Liver (tissue), 9 donors: Measurements from ENCODE around the gene PIGO. TPM values are rescaled to one million over a fixed set of nuclear protein-coding genes. Genes with fewer than 3 reads are reported as not detected.

ENCODE experiments used
- DNase-seq: peaks from one replicate; pipeline ENCODE4 v3.0.0-alpha.2; 2017; ENCODE audit warnings: low spot score
- H3K27ac ChIP-seq, 2 donors: one replicate each; pipeline ENCODE4 v1.7.0; 2013; ENCODE audit warnings: inconsistent platforms in 2 of 2, low read length in 2 of 2, control low read depth in 1 of 2, low read depth in 1 of 2, mild to moderate bottlenecking in 1 of 2
- H3K27me3 ChIP-seq, 4 donors: one replicate each; pipeline versions ENCODE4 v1.6.1 to v1.7.0; 2013; ENCODE audit warnings: low read length in 3 of 4, inconsistent platforms in 1 of 4, mild to moderate bottlenecking in 1 of 4, moderate library complexity in 1 of 4; ENCODE audit not compliant: control insufficient read depth in 4 of 4, insufficient read depth in 4 of 4
- H3K36me3 ChIP-seq, 4 donors: one replicate each; pipeline versions ENCODE4 v1.6.1 to v1.7.0; 2013; ENCODE audit warnings: low read length in 3 of 4, mild to moderate bottlenecking in 3 of 4, low read depth in 1 of 4, moderate library complexity in 1 of 4; ENCODE audit not compliant: control insufficient read depth in 4 of 4, insufficient read depth in 3 of 4
- H3K4me1 ChIP-seq, 4 donors: one replicate each; pipeline versions ENCODE4 v1.6.1 to v1.7.0; 2013; ENCODE audit warnings: low read length in 3 of 4, mild to moderate bottlenecking in 3 of 4, moderate library complexity in 1 of 4; ENCODE audit not compliant: control insufficient read depth in 4 of 4, insufficient read depth in 4 of 4
- H3K4me3 ChIP-seq, 3 donors: one replicate each; pipeline versions ENCODE4 v1.6.1 to v1.7.0; 2013; ENCODE audit warnings: low read length in 3 of 3, control low read depth in 1 of 3, low read depth in 1 of 3, mild to moderate bottlenecking in 1 of 3
- H3K9ac ChIP-seq, 2 donors: one replicate each; pipeline ENCODE4 v1.7.0; 2013; ENCODE audit warnings: low read length in 2 of 2, mild to moderate bottlenecking in 2 of 2, moderate library complexity in 2 of 2, control low read depth in 1 of 2, low read depth in 1 of 2
- H3K9me3 ChIP-seq, 4 donors: one replicate each; pipeline versions ENCODE4 v1.6.1 to v1.7.0; 2013; ENCODE audit warnings: low read length in 3 of 4; ENCODE audit not compliant: control insufficient read depth in 4 of 4
- ATF3 ChIP-seq: IDR thresholded peaks from 2 replicates; pipeline ENCODE4 v1.6.1; 2016; ENCODE audit warnings: antibody characterized with exemption
- EGR1 ChIP-seq, 2 donors: IDR thresholded peaks; 2 replicates each; pipeline ENCODE4 v1.6.1; 2016 to 2018; ENCODE audit warnings: antibody characterized with exemption in 2 of 2, low read depth in 2 of 2
- FOXA1 ChIP-seq: IDR thresholded peaks from 2 replicates; pipeline ENCODE4 v1.6.1; 2016; ENCODE audit warnings: antibody characterized with exemption
- FOXA2 ChIP-seq: IDR thresholded peaks from 2 replicates; pipeline ENCODE4 v1.6.1; 2016; ENCODE audit warnings: antibody characterized with exemption
- GABPA ChIP-seq, 2 donors: IDR thresholded peaks in 1 of 2; conservative IDR thresholded peaks in 1 of 2; 2 replicates each; pipeline ENCODE4 v1.6.1; 2016; ENCODE audit warnings: antibody characterized with exemption in 2 of 2, mild to moderate bottlenecking in 1 of 2, moderate library complexity in 1 of 2
- HNF4A ChIP-seq, 2 donors: conservative IDR thresholded peaks; 2 replicates each; pipeline ENCODE4 v1.6.1; 2016; ENCODE audit warnings: antibody characterized with exemption in 2 of 2, mild to moderate bottlenecking in 2 of 2
- HNF4G ChIP-seq: IDR thresholded peaks from 2 replicates; pipeline ENCODE4 v1.6.1; 2016; ENCODE audit warnings: antibody characterized with exemption
- JUND ChIP-seq, 2 donors: IDR thresholded peaks; 2 replicates each; pipeline ENCODE4 v1.6.1; 2016; ENCODE audit warnings: antibody characterized with exemption in 2 of 2
- NR2F2 ChIP-seq: IDR thresholded peaks from 2 replicates; pipeline ENCODE4 v1.6.1; 2016; ENCODE audit warnings: antibody characterized with exemption
- RAD21 ChIP-seq, 2 donors: IDR thresholded peaks; 2 replicates each; pipeline ENCODE4 v1.6.1; 2016; ENCODE audit warnings: antibody characterized with exemption in 2 of 2, mild to moderate bottlenecking in 2 of 2
- RXRA ChIP-seq, 2 donors: IDR thresholded peaks; 2 replicates each; pipeline ENCODE4 v1.6.1; 2017 to 2018; ENCODE audit warnings: antibody characterized with exemption in 2 of 2, mild to moderate bottlenecking in 1 of 2
- SP1 ChIP-seq: IDR thresholded peaks from 2 replicates; pipeline ENCODE4 v1.6.1; 2018; ENCODE audit warnings: antibody characterized with exemption, mild to moderate bottlenecking
- TAF1 ChIP-seq: conservative IDR thresholded peaks from 2 replicates; pipeline ENCODE4 v1.6.1; 2016; ENCODE audit warnings: antibody characterized with exemption, mild to moderate bottlenecking
- YY1 ChIP-seq: IDR thresholded peaks from 2 replicates; pipeline ENCODE4 v1.6.1; 2016; ENCODE audit warnings: antibody characterized with exemption, mild to moderate bottlenecking
- ZBTB33 ChIP-seq: IDR thresholded peaks from 2 replicates; pipeline ENCODE4 v1.6.1; 2016; ENCODE audit warnings: antibody characterized with exemption
- WGBS: extraction: QIAGEN DNeasy Blood & Tissue Kit; methylation state at CpG from one replicate; pipeline ENCODE4 v1.1.7; 2013; 5-methylcytosine and 5-hydroxymethylcytosine counted together
- polyA plus RNA-seq, 2 donors: library from polyadenylated mRNA; stranded (reverse) in 1 of 2; unstranded in 1 of 2; fragments of 200-250 nt in 1 of 2; fragments of >200 nt in 1 of 2; fragmentation: Nextera tagmentation in 1 of 2; extraction: Ambion mirVana in 1 of 2; gene quantifications; one replicate each; pipeline versions ENCODE4 v1.2.1 to v1.2.3, GENCODE V29; 2013 to 2015
- total RNA-seq, 2 donors: library from RNA; depleted of rRNA; stranded (reverse); fragments of >200 nt; gene quantifications; one replicate each; pipeline ENCODE4 v1.2.3, GENCODE V29; 2014
- TF ChIP-seq, protein P1 (sequence below): IDR thresholded peaks from 2 replicates; pipeline ENCODE4 v1.6.1; 2016; ENCODE audit warnings: antibody characterized with exemption
- TF ChIP-seq, protein P2 (sequence below): fragments of 150-350 bp; IDR thresholded peaks from 2 replicates; pipeline ENCODE4 v1.5.1; 2017; ENCODE audit warnings: improper control_type of control experiment, low read depth, low read length; ENCODE audit not compliant: missing input control
- TF ChIP-seq, protein P3 (sequence below): IDR thresholded peaks from 2 replicates; pipeline ENCODE4 v1.6.1; 2016; ENCODE audit warnings: antibody characterized with exemption, mild to moderate bottlenecking
- donor health status: healthy.
- donor health status: healthy.
- donor health status: healthy.
- donor health status: healthy.
- donor health status: healthy.

Gene PIGO
- total and polyA plus RNA-seq, 4 donors, result 10.5 to 16.0 (median 15.5) TPM

GRCh38 chr9:35116539-35116897 is 20.1 kb upstream of the PIGO start:
- Histone ChIP-seq H3K9ac (peak overlapping the region; percentile 61 to 71), H3K27ac (peak overlapping the region; percentile 89 to 93), H3K9me3 (no peaks in the 10 kb centered on the region), H3K4me1 (peaks cover 11 to 48% (median 35%) of the 10 kb centered on the region in 4 donors), H3K27me3 (no peaks in the 10 kb centered on the region), H3K36me3 (no peaks in the 10 kb centered on the region), H3K4me3 (peak overlapping the region; percentile 57 to 81 (median 72))
- under 1% methylated on average over 12 of the region's 12 CpGs for WGBS
- TF ChIP-seq FOXA1 (peak; percentile 1), TAF1 (no peak)
- TF ChIP-seq, protein P1, sequence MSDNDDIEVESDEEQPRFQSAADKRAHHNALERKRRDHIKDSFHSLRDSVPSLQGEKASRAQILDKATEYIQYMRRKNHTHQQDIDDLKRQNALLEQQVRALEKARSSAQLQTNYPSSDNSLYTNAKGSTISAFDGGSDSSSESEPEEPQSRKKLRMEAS, result no peak
- no peak for DNase-seq

DNA sequence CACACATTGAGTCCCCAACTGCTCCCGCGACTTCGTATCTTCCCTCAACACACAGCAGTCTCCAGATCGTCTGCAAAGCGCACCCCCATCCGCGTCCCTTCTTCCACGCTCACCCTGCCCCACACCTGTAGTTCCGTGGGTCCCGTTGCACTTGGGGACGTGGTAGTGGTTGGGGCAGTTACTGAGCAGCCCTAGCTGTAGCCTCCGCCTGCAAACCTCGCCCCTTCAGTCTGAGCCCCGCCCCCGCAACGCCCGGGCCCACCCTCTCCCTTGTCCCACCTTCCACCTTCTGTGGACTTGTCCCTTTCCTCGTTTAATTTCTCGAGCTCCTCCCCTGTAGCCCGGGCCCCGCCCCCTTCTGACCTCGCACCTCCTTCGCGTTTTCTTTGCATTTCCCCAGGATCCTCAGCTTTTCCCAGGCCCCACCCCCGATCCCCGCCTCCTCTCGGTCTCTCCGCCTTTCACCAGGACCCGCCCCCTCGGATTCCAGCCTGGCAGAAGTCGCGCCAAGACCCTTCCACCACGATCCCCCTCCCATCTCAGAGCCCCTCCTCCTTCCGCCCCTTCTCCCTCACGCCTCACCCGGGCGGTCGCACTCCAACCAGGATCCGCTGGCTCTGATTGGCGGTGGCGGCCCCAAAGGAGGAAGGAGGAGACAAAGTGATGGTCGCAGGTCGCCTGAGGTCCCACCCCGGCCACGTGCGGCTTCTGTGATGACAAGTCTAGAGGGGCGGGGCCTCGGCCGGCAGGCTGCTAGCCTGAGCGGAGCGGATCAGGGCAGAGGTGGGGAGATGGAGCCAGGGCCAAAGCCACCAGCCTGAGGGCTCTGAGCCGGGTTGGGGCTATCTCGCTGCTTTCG is 19.5 kb upstream of the PIGO start, which contains the start of gene ATOSB:
Gene ATOSB (minus strand): TSS at position 183 of the 859 bp plus-strand sequence. CDS start 7,588 bp downstream, outside the sequence.
- Histone ChIP-seq H3K27me3 (no peaks in the 10 kb centered on the region), H3K9me3 (no peaks in the 10 kb centered on the region), H3K4me3 (peak within 1 kb of the TSS; percentile 57 to 81 (median 72)), H3K9ac (peak within 1 kb of the TSS; percentile 61 to 71), H3K36me3 (no peaks in the 10 kb centered on the region), H3K4me1 (peaks cover 12 to 53% (median 37%) of the 10 kb centered on the region in 4 donors), H3K27ac (peak within 1 kb of the TSS; percentile 89 to 93)
- TF ChIP-seq SP1, result peak; percentile 87
- TF ChIP-seq ZBTB33, result no peak
- peak; percentile 20 to 59 for TF ChIP-seq HNF4A (conservative IDR thresholded peaks at IDR 0.05)
- TF ChIP-seq JUND (IDR thresholded peaks at IDR 0.05), result peak; percentile 72 to 73
- peak; percentile 22 for TF ChIP-seq FOXA1
- TF ChIP-seq ATF3, result no peak
- TF ChIP-seq, protein P1, result peak; percentile 82
- TF ChIP-seq HNF4G, result no peak
- peak; percentile 18 for TF ChIP-seq YY1
- TF ChIP-seq, protein P2, sequence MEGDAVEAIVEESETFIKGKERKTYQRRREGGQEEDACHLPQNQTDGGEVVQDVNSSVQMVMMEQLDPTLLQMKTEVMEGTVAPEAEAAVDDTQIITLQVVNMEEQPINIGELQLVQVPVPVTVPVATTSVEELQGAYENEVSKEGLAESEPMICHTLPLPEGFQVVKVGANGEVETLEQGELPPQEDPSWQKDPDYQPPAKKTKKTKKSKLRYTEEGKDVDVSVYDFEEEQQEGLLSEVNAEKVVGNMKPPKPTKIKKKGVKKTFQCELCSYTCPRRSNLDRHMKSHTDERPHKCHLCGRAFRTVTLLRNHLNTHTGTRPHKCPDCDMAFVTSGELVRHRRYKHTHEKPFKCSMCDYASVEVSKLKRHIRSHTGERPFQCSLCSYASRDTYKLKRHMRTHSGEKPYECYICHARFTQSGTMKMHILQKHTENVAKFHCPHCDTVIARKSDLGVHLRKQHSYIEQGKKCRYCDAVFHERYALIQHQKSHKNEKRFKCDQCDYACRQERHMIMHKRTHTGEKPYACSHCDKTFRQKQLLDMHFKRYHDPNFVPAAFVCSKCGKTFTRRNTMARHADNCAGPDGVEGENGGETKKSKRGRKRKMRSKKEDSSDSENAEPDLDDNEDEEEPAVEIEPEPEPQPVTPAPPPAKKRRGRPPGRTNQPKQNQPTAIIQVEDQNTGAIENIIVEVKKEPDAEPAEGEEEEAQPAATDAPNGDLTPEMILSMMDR, result no peak
- no peak for TF ChIP-seq FOXA2
- TF ChIP-seq TAF1, result peak; percentile 22
- TF ChIP-seq, protein P3, sequence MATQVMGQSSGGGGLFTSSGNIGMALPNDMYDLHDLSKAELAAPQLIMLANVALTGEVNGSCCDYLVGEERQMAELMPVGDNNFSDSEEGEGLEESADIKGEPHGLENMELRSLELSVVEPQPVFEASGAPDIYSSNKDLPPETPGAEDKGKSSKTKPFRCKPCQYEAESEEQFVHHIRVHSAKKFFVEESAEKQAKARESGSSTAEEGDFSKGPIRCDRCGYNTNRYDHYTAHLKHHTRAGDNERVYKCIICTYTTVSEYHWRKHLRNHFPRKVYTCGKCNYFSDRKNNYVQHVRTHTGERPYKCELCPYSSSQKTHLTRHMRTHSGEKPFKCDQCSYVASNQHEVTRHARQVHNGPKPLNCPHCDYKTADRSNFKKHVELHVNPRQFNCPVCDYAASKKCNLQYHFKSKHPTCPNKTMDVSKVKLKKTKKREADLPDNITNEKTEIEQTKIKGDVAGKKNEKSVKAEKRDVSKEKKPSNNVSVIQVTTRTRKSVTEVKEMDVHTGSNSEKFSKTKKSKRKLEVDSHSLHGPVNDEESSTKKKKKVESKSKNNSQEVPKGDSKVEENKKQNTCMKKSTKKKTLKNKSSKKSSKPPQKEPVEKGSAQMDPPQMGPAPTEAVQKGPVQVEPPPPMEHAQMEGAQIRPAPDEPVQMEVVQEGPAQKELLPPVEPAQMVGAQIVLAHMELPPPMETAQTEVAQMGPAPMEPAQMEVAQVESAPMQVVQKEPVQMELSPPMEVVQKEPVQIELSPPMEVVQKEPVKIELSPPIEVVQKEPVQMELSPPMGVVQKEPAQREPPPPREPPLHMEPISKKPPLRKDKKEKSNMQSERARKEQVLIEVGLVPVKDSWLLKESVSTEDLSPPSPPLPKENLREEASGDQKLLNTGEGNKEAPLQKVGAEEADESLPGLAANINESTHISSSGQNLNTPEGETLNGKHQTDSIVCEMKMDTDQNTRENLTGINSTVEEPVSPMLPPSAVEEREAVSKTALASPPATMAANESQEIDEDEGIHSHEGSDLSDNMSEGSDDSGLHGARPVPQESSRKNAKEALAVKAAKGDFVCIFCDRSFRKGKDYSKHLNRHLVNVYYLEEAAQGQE, result peak; percentile 22
- peak; percentile 80 to 95 for TF ChIP-seq RXRA (IDR thresholded peaks at IDR 0.05)
- peak; percentile 84 for TF ChIP-seq NR2F2
- TF ChIP-seq RAD21 (IDR thresholded peaks at IDR 0.05), result peak in 1 of 2 donors; percentile 6
- peak; percentile 73 to 80 for TF ChIP-seq EGR1 (IDR thresholded peaks at IDR 0.05; ENCODE audit: low read depth in 2 of 2)
- peak in 1 of 2 donors; percentile 57 for TF ChIP-seq GABPA (IDR thresholded peaks at IDR 0.05 in 1 of 2, conservative IDR thresholded peaks at IDR 0.05 in 1 of 2)
- under 1% methylated on average over 54 of the region's 54 CpGs for WGBS
- DNase-seq, result peak; percentile 95
